HL-60 (cell line): ENCODE data around the gene GOLGA3.

ENCODE experiments used
- CTCF ChIP-seq: IDR thresholded peaks from one replicate; pipeline ENCODE4 v1.5.1; 2011; ENCODE audit warnings: low read length, control low read depth, inconsistent platforms; ENCODE audit not compliant: insufficient read depth
- GABPA ChIP-seq: IDR thresholded peaks from 2 replicates; pipeline ENCODE4 v1.6.1; 2012; ENCODE audit warnings: low read depth
- POLR2AphosphoS5 ChIP-seq: IDR thresholded peaks from 2 replicates; pipeline ENCODE4 v1.6.1; 2012; ENCODE audit warnings: low read depth
- REST ChIP-seq: IDR thresholded peaks from 2 replicates; pipeline ENCODE4 v1.6.1; 2012; ENCODE audit warnings: low read depth; ENCODE audit not compliant: insufficient replicate concordance
- SPI1 ChIP-seq: IDR thresholded peaks from 2 replicates; pipeline ENCODE4 v1.6.1; 2012; ENCODE audit warnings: low read depth, mild to moderate bottlenecking, borderline replicate concordance

GRCh38 chr12:132818562-132818961 is 10.1 kb downstream of the GOLGA3 start:
- no peak for TF ChIP-seq CTCF
- TF ChIP-seq GABPA, result no peak
- TF ChIP-seq POLR2AphosphoS5, result no peak
- TF ChIP-seq REST, result no peak
- no peak for TF ChIP-seq SPI1
